Activated CD4-positive, alpha-beta T cell treated with anti-CD3 and anti-CD28 coated beads, Interleukin-2, amount 50 U/mL, for 1 hour (primary cell): ENCODE results near the gene SORT1.

Experiments used
- DNase-seq: peaks from one replicate; pipeline ENCODE4 v3.0.0-alpha.2; 2020

The SORT1 gene

DNA sequence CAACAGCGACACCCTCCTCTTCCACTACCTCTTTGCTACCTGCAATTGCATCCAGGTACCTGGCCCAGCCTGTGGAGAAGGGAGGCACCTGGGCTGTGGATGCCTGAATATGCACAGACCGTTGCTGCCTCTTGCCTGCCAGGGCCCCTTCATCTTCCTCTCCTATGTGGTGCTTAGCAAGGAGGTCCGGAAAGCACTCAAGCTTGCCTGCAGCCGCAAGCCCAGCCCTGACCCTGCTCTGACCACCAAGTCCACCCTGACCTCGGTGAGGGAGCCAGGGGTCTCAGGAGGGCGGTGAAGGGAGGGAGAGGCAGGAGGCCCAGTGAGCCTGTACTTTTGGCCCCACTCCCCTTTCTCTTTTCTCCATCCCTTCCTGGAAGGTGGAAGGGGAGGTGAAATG is 126.3 kb downstream of the SORT1 start:
- no peak for DNase-seq

DNA sequence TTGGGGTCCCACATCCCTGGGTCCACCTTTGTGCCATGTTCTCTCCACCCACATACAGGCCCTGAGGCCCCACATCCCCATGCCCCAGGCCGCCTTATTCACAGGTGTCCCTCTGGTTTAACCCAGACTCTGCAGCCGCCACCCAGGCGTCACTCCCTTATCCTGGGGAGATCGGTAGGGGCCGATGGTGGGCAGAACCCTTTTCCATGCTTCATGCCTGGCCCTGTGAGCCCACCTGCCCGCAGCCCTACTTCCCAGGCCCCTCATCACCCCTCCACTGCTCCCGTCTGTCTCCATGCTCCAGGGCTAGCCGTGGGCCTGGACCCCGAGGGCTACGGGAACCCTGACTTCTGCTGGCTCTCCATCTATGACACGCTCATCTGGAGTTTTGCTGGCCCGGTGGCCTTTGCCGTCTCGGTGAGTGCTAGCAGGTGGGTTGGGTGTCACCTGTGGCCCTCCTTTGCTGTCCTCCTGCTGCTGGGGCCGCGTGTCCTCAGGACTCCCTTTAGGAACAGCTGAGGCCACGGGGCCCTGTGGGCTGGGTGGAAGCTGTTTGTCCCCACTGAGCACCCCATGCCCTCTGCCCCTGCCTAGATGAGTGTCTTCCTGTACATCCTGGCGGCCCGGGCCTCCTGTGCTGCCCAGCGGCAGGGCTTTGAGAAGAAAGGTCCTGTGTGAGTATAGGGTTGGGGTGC is 126.9 kb downstream of the SORT1 start:
- no peak for DNase-seq

DNA sequence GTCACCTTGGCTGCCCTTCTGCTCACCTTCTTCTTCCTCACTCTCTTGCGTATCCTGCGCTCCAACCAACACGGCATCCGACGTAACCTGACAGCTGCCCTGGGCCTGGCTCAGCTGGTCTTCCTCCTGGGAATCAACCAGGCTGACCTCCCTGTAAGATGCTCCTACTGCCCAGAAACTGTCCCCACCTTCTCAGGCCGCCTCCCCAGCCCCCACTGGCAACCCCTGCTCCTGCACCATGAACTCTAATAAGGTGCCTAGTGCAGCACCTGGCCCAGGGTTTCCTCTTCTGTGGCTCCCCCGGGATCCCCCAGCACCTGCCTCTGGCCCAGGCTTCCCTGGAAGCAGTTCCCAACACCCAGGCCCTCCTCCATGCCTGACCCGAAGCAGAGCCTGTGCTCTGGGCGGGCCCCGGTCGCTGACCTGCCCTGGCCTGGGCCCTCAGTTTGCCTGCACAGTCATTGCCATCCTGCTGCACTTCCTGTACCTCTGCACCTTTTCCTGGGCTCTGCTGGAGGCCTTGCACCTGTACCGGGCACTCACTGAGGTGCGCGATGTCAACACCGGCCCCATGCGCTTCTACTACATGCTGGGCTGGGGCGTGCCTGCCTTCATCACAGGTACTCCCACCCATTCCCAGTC is 127.6 kb downstream of the SORT1 start:
- no peak for DNase-seq

DNA sequence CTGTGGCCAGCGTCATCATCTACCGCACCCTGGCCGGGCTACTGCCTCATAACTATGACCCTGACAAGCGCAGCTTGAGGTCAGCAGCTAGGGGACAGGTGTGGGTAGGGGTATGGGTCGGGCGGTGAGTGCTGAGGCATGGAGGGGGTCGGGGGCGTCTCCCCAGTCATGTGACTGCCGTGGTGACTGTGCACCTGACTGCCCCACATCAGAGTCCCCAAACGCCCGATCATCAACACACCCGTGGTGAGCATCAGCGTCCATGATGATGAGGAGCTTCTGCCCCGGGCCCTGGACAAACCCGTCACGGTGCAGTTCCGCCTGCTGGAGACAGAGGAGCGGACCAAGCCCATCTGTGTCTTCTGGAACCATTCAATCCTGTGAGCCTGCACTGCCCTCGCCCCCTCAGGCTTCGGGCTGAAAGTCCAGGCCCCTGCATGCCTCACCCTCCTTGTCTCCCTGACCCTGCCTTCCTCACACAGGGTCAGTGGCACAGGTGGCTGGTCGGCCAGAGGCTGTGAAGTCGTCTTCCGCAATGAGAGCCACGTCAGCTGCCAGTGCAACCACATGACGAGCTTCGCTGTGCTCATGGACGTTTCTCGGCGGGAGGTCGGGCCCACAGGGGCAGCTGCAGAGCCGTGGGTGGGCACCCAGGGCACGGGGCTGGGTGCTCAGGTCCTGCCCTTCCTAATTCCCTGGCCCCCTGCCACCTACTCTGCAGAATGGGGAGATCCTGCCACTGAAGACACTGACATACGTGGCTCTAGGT is 128.3 kb downstream of the SORT1 start:
- DNase-seq = no peak

DNA sequence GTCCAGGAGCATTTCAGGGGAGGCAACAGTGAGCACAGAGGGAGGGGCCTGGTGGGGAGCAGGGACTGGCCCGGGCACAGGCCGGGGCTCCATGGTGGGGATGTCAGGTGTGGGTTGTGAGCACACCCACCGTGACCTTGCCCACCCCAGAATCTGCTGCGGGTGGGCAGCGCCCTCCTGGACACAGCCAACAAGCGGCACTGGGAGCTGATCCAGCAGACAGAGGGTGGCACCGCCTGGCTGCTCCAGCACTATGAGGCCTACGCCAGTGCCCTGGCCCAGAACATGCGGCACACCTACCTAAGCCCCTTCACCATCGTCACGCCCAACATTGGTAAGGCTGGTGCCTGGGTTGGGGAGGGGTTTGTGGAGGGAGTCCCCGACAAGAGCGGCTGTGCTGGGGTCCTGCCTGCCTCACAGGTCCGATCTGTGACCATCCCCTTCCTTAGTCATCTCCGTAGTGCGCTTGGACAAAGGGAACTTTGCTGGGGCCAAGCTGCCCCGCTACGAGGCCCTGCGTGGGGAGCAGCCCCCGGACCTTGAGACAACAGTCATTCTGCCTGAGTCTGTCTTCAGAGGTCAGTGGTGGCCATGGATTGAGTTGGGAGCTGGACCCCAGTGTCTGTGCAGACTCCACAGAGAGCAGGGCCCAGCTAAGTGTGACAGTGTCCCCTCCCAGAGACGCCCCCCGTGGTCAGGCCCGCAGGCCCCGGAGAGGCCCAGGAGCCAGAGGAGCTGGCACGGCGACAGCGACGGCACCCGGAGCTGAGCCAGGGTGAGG is 129.1 kb downstream of the SORT1 start:
- no peak for DNase-seq

DNA sequence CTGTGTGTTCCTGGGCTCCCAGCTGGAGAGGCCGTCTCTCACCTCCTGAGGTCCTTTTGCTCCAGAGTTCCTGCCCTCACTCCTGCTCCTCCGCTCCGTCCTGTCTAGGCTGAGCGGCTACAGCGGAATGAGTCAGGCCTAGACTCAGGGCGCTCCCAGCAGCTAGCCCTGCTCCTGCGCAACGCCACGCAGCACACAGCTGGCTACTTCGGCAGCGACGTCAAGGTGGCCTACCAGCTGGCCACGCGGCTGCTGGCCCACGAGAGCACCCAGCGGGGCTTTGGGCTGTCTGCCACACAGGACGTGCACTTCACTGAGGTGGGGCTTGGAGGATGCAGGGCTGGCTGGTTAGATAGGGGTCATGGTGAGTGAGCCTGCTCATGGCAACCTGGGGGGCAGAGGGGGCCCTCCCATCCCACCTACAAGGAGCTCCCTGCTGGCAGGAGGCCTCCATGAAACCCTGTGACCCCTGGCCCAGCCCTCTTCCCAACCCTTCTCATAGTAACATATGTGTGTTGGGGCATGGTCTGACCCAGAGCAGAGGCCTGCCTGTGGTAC is 129.9 kb downstream of the SORT1 start:
- DNase-seq = no peak

DNA sequence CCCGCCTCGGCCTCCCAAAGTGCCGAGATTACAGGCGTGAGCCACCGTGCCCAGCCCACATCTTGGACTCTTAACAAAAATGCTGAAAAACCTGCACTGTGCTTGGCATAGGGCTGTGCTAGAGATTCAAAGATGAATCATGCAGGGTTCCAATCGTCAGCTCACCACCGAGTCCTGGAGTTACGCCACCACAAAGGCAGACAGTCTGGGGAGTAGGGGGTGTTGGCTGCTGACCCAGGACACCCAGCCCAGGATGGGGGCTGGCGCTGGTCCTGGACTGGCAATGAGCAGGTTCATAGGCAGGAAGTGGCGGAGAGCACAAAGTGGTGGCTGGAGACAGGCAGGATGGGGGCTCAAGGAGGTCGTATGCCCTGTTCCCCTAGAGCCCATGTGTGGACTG is 130.8 kb downstream of the SORT1 start:
- no peak for DNase-seq

DNA sequence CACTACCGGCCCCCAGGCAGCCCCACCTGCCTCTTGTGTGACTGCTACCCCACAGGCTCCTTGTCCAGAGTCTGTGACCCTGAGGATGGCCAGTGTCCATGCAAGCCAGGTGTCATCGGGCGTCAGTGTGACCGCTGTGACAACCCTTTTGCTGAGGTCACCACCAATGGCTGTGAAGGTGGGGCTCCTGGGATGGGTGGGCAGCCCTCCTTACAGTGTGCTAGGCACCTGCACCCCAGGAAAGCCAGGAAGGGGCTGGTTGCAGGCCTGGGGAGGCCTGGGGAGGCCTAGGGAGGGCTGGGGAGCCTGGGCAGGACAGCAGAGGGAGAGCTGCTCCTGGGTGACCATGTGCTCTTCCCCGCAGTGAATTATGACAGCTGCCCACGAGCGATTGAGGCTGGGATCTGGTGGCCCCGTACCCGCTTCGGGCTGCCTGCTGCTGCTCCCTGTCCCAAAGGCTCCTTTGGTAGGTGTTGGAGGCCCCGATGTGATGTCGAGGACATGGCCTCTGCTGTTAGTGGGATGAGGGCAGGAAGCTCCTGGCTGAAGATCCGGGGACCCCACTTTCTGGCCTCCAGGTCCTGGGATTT is 131.9 kb downstream of the SORT1 start:
- DNase-seq = no peak

DNA sequence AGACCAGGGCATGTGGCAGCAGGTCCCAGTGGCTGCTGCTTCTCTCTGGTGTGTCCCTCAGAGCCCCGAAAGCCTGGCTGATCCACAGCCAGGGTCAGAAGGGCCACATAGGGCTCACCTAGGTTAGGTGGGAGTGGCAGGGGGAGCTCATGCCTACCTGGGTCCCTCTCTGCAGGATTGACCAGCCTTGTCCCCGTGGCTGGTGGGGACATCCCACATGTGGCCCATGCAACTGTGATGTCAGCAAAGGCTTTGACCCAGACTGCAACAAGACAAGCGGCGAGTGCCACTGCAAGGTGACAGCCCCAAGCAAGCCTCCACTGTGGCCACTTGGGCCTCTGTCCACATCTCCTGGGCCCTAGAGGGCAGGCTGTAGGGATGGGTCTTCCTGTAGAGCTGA is 132.7 kb downstream of the SORT1 start:
- DNase-seq = no peak

DNA sequence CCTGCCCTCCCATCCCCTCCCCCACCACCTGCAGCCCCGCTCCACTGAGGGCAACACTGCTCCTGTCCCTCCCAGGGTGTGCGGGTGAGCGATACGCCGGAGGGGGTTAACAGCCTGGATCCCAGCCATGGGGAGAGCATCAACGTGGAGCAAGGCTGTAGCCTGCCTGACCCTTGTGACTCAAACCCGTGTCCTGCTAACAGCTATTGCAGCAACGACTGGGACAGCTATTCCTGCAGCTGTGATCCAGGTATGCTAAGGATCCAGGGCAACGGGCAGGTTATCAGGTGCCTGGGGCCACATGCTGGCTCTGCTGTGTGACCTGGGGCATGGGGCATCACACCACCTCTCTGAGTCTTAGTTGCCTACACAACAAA is 133.4 kb downstream of the SORT1 start:
- DNase-seq = no peak

DNA sequence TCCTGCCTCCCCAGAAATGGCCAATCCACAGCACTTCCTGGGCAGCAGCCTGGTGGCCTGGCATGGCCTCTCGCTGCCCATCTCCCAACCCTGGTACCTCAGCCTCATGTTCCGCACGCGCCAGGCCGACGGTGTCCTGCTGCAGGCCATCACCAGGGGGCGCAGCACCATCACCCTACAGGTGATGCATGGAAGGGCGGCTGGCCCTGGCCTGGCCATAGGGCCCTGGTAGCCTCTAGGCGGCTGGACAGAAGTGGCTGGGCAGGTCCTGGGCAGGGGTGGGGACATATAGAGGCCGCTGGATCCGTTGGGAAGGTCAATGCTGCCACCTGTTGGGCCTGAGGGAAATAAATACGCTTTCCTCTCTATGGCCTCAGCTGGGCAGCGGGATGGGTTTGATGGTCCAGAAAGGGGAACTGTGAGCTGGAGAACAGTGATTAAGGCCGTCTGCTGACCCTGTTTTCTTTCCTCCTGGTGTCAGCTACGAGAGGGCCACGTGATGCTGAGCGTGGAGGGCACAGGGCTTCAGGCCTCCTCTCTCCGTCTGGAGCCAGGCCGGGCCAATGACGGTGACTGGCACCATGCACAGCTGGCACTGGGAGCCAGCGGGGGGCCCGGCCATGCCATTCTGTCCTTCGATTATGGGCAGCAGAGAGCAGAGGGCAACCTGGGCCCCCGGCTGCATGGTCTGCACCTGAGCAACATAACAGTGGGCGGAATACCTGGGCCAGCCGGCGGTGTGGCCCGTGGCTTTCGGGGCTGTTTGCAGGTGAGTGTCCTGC is 133.9 kb downstream of the SORT1 start:
- DNase-seq = peak; percentile 77

DNA sequence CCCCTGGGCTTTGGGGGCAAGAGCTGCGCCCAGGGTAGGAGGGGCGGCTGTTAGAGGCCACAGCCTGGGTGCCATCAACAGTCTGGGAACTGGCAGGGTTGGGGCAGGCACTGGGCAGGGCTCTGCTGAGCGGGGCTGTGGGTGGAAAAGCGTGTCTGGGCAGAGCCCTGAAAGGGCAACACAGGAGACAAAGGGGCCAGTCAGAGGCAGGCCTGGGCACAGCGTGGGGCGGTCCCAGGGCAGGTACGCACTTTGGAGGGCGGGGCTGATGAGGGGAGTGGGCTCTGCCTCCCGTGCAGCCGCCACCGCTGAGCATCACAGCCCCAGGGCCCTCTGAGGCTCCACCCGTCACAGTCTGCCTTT is 134.5 kb downstream of the SORT1 start:
- DNase-seq = no peak

DNA sequence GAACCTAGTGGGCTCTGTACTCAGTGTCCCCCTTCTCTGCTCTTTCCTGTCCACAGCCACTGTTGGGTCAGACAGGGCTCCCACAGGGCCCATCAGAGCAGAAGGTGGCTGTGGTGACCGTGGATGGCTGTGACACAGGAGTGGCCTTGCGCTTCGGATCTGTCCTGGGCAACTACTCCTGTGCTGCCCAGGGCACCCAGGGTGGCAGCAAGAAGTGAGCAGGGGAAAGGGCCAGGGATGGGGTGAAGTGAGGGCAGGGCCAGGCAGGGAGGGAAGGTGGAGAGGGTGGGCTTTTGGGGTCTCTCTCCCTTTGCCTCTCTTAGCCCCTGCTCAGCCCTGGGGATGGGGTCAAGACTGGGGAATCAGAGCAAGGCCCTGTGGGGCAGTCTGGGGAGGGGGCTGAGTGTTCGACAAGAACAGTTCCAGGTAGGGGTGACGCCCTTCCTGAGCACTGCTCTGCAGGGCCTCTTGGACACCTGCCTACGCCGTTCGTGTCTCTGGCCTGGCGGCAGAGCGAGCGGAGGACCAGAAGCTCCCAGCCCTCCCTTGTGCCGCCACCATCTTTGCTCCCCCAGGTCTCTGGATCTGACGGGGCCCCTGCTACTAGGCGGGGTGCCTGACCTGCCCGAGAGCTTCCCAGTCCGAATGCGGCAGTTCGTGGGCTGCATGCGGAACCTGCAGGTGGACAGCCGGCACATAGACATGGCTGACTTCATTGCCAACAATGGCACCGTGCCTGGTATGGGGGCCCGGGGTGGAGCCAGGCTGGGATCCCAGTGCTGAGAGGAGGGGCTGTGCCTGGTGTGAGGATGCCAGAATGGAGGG is 135.3 kb downstream of the SORT1 start:
- no peak for DNase-seq

DNA sequence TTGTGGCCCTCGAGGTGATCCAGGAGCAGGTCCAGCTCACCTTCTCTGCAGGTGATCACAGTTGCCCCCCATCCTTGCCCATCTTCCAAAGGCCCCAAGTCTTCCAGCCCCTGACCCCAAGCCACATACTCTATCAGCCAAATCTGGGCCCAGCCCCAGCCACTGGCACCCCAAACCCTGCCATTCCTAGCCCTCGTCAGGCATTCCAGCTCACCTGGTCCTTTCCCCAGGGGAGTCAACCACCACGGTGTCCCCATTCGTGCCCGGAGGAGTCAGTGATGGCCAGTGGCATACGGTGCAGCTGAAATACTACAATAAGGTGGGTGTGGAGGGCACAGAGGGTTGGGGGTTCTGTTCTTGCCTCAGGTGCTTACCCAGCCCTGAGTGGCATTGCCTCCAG is 136.1 kb downstream of the SORT1 start:
- no peak for DNase-seq

DNA sequence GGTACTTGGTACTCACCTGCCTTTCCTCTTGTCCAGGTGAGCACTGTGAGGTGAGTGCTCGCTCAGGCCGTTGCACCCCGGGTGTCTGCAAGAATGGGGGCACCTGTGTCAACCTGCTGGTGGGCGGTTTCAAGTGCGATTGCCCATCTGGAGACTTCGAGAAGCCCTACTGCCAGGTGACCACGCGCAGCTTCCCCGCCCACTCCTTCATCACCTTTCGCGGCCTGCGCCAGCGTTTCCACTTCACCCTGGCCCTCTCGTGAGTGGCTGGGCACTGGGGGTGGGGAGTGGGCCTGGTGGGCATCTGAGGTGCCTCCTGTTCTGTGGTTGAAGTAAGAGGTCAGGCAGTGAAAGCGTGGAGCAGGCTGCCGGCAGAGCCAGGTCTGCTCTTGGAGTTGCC is 136.7 kb downstream of the SORT1 start:
- DNase-seq = no peak

DNA sequence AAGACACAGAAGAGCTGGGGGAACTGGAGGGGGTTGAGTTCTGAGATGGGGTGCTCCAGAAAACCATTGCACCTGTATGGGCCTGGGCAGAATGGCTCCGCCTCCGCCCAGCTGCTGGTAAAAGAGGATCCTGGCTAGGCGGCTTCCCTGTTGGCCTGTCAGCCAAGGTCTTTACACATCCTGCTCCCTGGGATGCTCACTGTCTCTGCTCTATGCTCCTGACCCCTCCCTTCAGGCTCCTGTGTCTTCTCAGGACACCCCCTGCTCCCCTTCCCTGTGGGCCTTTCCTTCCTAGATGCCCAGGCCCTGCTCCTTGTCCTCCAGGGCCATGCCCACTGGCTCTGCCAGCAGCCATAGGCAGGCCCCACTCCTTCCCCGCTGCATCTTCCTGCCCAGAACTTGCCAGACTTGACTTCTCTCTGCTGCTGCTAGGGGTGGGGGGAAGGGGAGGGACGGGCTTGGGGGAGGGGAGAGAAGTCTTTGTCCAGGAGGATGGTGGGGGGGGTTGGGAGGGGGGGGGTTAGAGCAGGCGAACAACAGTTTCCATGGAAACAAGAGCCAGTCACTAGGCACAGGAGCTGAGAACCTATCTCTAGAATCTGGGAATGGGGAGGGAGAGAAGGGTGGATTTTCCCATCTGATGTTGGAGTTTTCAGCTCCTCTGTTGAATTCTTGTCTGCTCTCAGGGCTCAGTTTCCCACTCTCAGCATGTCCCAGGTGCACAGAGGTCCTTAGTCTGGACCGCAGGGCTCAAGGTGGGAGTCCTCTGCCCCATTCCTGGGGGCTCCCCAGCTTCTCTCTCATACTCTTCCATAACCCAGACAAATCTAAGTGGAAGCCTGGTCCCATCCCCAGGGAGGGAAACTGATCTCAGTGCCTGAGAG is 137.8 kb downstream of the SORT1 start:
- no peak for DNase-seq
